Measurements from ENCODE around the gene CRABP2.

The CRABP2 gene

GRCh38 chr1:156741481-156741983 is 36.1 kb upstream of the CRABP2 start:
- DNase-seq, result no peak

- peak; percentile 78 to 99 for DNase-seq
Measured at GRCh38 chr1:156740741-156741480, 35.5 kb upstream of the CRABP2 start, which contains the start of gene MRPL24. TSS of gene MRPL24 (minus strand) at chr1:156741088. CDS start at chr1:156738704, 2,384 bp downstream.

DNA sequence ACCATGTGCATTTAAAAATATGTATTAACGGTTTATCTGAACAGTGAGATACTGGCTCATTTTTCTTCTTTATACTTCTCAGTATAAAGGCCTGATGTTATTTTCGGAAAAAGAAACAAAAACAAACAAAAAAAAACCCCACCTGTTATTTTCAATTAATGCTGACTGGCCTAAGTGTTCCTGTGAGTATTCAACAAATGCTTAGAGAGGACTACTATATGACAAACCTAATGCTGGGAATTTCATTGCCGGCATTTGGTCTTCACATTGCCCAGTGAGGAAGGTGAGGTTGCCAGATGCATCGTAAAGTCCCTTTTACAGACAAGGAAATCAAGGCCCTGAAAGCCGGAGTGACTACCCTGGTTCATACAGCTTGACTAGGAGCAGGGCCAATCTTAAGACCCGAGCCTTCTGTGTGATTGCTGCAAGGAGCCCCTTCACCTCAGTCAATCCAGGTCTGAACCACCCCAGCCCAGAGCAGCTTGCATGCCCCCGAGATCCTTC is 34.9 kb upstream of the CRABP2 start:
- no peak for DNase-seq

- DNase-seq, result no peak
Measured at GRCh38 chr1:156738916-156739315, 33.5 kb upstream of the CRABP2 start.

GRCh38 chr1:156738407-156738806 is 33.0 kb upstream of the CRABP2 start:
- no peak for DNase-seq

DNA sequence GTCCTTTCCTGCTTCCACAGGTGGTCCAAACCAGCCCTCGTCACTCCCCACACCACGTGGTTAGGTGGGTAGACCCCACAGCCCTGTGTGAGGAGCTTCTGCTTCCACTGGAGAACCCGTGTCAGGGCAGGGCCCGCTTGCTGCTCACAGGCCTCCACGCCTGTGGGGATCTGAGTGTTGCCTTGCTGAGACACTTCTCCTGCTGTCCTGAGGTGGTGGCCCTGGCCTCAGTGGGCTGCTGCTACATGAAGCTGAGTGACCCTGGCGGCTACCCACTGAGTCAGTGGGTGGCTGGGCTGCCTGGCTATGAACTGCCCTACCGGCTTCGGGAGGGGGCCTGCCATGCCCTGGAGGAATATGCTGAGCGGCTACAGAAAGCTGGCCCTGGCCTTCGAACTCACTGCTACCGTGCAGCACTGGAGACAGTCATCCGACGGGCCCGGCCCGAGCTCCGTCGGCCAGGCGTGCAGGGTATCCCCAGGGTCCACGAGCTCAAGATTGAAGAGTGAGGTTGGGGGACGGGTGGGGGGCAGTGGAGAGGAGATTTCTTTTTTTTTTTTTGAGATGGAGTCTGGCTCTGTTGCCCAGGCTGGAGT is 28.7 kb upstream of the CRABP2 start:
- no peak for DNase-seq

DNA sequence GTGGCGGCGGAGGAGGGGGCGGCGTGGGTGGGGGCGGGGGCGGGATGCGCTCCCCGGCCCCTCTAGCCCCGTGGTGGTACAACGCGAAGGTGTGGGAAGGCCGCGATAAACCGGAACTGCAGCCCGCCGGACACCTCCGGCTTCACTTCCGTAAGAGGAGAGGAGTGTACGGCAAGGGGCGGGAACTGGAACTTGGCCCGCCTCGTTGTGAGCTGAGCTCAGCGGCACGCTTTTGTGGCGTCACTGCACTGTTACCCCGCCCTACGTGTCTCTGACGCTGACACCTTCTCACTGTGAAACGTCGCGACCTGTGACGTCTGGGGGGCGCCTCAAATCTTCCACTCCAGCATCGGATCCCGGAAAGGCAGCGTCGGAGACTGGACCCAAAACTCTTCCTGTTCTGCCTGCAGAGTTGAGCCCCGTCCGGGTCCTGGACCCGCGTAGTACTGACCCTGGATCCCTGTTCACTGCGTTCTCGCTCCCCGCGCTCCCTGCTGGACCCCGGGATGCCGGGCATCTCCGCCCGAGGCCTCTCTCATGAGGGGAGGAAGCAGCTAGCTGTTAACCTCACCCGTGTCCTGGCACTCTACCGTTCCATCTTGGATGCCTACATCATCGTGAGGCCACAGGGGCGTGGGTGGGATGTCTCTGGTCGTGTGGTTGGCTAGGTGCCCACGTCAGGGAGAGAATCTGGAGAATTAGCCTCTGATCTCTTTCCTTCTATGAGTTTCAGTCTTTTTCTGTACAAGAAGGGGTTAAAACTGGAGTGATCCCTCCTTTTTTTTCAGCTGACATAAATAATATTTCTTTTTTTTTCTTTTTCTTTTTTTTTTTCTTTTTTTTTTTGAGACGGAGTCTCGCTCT is 23.4 kb upstream of the CRABP2 start, which contains the start of gene ISG20L2:
ISG20L2 (minus strand) TSS at position 168 of the 864 bp plus-strand sequence. CDS start 1,114 bp downstream, outside the sequence.
- peak; percentile 93 to 98 for DNase-seq

GRCh38 chr1:156727926-156728598 is 22.7 kb upstream of the CRABP2 start, which contains the start of gene METTL25B:
TSS of gene METTL25B (plus strand) at chr1:156728469. CDS start at chr1:156729105, 636 bp downstream.
- peak in 1 of 2 donors; percentile 93 for DNase-seq

- DNase-seq, result no peak
Measured at GRCh38 chr1:156727492-156727891, 22.1 kb upstream of the CRABP2 start.

GRCh38 chr1:156726549-156727226 is 21.3 kb upstream of the CRABP2 start:
- peak in 1 of 2 donors; percentile 26 for DNase-seq

GRCh38 chr1:156725683-156726280 is 20.4 kb upstream of the CRABP2 start:
- peak; percentile 70 to 79 for DNase-seq

DNA sequence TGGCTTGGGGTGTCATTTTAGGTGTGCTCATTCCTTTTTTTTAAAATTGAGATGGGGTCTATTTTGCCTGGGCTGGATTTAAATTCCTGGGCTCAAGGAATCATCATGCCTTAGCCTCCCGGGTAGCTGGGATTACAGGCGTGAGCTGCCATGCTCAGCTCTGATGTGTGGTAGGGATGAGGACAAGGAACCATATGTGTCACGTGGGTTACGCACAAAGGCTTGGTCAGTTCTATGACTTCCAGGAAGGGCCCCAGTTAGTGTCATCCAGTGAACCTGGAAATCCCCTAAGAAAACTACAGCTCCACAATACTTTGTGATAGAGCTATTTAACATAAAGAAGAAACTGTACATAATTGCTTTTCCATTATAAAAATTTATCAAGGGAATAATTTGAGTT is 16.2 kb upstream of the CRABP2 start:
- no peak for DNase-seq

DNA sequence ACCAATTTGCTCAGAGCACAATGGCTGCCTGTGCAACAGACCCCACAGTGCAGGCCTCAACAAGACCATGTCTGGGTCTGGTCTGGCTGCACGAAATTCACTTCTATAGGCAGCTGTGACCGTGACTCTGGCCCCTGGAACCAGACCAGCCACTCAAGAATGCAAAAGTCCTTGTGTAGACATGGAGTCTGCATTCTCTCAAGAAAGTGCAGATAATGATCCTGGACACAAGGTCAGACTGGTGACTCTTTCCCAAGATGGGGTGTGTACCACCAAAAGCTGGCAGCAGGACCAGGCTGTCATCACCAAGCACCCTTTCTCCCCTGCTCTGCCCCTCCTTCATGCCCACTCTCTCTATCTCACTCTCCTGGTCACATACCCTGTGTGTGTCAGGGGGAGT is 15.7 kb upstream of the CRABP2 start:
- no peak for DNase-seq

DNA sequence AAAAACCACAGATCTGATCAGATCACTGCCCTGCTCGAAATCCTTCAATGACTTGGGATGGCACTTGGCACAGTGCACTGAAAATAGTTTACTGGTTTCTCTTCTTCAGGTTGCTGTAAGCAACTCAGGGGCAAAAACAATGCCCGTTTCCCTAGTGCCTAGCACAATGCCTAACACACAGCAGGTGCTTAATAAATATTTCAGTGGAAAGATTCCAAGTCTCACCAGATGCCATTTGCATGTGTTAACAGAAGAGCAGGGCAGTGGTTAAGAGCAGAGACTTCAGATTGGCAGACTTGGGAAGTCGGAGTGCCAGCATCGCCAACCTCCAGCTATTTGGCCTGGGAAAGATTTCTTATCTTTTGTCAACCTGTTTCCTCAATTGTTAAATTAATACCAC is 12.0 kb upstream of the CRABP2 start:
- no peak for DNase-seq

GRCh38 chr1:156714830-156715229 is 9.4 kb upstream of the CRABP2 start:
- no peak for DNase-seq

DNA sequence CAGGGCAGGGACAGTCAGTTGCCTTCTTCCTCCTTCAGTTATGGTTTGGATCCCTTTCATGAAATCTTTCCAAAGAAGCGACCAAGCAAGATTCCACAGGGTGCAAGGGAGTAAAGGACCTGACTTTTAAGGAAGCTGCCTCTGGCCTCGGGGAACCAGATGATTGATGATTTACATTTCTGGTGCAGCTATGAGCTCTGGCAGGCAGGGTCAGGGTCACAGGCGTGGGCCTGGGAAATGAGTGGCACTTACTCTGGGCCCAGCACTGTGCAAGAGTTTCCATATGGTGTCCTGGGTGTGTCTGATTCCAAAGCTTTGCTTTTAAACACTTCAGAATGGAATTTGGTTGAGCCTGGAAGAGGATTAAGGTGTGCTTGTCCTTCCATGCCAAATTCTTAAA is 7.2 kb upstream of the CRABP2 start:
- no peak for DNase-seq

- DNase-seq, result no peak
Measured at GRCh38 chr1:156711011-156711817, 5.8 kb upstream of the CRABP2 start.

GRCh38 chr1:156709757-156710489 is 4.5 kb upstream of the CRABP2 start:
- DNase-seq, result no peak

GRCh38 chr1:156709031-156709430 is 3.6 kb upstream of the CRABP2 start:
- DNase-seq, result no peak

All from bone marrow (tissue), 2 donors.